Left hindlimb (tissue), 1 donor: ENCODE measurements around the gene PLSCR3.

Experiments
- DNase-seq: peaks from one replicate; pipeline ENCODE4 v3.0.0-alpha.2; 2018

Gene PLSCR3

GRCh38 chr17:7346761-7347614, 47.3 kb downstream of the PLSCR3 start:
- DNase-seq: no peak

- no peak for DNase-seq
Observed at GRCh38 chr17:7343250-7343649, 51.1 kb downstream of the PLSCR3 start.

GRCh38 chr17:7341842-7342241, 52.5 kb downstream of the PLSCR3 start:
- DNase-seq: no peak

DNA sequence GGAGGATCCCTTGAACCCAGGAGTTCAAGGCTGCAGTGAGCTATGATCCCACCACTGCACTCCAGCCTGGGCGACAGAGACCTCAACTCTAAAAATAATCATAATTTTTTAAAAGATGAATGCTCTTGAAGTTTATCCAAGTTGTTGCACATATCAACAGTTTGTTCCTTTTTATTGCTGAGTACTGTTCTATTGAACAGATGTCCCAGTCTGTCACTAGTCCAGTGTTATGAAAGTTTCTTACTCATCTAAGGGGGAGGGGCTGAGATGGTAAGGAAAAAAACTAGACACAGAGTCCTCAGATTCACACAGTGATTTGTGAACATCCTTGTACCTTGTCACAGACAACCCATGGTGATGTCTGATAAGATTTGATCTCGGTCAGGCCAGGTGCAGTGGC, 54.1 kb downstream of the PLSCR3 start:
- DNase-seq: no peak
